NCI-H187 treated with DMSO at 0.1 percent for 48 hours (cell line): ENCODE measurements around the gene MARK4.
"Not testable (repeated sequence)": the region's sequence is repeated elsewhere in the genome, so short reads cannot be mapped to it uniquely, and the experiment has no call there.

ENCODE experiments used
- DNase-seq: peaks from one replicate; lab custom pipeline; 2025; lab: John Stamatoyannopoulos, UW

Gene MARK4

DNA sequence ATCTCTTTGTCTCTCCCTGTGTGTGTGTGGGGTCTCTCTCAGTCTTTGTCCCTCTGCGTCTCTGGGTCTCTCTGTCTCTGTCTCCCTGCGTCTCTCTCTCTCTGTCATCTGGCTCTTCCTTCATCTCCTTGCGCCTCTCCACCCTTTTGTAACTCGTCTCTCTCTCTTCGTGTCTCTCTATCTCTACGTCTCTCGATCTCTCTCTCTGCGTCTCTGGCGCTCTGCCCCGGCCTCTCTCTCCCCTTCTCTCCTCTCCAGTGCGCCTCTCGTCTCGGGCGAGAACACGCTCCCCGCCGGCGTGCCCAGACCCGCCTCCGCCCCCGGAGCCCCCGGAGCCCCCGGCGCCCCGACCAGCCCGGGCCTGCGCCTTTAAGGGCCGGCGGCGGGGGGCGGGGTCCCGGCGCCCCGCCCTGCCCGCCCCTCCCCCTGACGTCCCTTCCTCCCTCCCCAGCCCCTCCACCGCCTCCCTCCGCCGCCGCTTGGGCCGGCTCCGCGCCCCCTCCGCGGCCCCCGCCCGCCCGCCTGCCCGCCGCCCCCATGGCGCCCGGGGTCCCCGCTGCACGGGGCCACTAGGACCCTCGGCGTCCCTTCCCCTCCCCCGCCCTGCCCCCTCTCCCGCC is at the start of gene MARK4:
Gene MARK4, plus strand, starts transcription at position 440 of the 620 bp plus-strand sequence. CDS start 318 bp downstream, outside the sequence.
- DNase-seq: peak; percentile 27

DNA sequence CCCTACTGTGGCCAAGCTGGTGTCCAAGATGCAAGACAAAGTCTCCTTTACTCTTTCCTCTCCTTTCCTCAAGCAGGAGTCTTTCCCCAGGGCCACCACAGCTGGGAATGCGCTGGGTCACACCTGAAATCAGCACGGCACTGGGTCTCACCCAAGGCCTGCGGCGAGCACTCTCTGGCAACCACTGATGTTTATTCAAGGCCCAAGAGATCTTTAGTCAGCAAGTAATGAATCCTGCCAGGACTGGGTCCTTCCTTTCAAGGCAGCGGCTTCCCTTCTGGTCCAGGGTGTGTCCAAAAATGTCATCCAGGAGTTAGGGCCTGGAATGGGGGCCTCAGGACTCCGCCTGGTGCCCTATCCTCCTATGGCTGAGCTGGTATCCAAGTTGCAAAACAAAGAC is 48.4 kb upstream of the MARK4 start:
- DNase-seq: no peak

DNA sequence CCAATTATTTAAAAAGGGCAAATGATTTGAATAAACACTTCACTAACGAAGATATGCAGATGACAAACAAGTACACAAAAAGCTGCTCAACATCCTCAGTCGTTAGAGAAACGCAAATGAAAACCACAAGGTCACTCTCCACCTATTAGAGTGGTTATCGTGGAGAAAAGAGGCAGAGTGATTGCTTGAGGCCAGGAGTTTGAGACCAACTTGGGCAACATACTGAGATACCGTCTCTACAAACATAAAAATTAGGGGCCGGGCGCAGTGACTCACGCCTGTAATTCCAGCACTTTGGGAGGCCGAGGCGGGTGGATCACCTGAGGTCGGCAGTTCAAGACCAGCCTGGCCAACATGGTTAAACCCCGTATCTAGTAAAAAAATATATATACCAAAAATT is 45.3 kb upstream of the MARK4 start:
- no peak for DNase-seq

DNA sequence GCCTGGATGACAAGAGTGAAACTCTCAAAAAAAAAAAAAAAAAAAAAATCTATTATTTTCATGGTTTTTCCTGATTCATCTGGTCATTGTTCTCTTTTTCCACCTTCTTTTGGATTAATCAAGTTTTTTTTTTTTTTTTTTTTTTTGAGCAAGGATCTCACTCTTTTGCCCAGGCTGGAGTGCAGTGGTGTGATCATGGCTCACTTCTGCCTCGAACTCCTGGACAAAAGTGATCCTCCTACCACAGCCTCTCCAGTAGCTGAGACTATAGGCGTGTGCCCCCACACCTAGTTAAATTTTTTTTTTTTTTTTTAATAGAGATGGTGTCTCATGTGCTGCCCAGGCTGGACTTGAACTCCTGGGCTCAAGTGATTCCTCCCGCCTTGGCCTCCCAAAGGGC is 44.7 kb upstream of the MARK4 start:
- DNase-seq: no peak

DNA sequence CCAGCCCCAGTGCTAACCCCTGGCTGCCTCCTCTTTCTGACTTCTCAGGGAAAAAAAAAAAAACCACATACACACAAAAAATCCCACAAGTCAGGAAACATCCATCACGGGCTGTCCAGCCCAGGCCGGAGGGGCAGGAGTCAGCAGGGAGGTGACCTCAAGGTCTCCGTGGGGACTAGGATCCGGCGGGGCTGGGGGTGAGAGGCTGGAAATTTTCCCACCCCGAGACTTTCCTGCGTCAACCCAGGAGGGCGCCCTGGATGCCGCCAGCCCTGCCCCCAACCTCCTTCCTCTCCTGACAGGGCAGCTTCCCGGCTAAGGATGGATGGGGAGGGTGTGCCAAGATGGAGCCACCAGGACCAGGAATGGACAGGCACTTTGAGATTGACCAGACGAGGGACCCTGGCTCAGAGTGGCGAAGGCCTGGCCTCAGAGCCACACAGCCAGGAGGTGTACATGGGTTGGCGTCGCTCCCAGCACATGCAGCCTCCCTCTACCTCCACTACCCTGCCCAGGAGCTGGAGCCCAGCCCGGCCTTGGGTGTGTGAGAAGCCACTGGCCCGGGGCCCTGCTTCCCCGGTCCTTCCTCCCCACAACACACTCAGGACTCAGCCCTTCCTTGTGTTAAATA is 39.2 kb upstream of the MARK4 start:
- no peak for DNase-seq

DNA sequence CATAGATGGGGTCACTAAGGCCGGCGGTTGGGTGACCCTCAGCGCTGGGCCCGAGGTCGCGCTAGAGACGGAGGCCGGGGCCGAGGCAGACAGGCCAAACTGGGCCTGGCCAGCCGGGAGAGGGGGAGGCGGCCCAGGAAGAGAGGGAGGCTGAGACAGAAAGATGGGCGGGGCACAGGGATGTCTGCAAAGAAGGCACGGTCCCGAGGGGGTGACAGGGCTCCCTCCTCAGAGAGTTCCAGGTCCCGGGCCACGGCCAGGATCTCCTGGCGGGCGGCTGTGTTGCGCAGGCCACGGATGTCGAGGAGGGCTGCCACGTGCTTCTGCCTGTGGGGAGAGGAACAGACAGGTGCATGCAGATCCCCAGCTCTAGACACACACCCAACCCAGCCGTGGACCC is 38.0 kb upstream of the MARK4 start:
- DNase-seq: no peak

DNA sequence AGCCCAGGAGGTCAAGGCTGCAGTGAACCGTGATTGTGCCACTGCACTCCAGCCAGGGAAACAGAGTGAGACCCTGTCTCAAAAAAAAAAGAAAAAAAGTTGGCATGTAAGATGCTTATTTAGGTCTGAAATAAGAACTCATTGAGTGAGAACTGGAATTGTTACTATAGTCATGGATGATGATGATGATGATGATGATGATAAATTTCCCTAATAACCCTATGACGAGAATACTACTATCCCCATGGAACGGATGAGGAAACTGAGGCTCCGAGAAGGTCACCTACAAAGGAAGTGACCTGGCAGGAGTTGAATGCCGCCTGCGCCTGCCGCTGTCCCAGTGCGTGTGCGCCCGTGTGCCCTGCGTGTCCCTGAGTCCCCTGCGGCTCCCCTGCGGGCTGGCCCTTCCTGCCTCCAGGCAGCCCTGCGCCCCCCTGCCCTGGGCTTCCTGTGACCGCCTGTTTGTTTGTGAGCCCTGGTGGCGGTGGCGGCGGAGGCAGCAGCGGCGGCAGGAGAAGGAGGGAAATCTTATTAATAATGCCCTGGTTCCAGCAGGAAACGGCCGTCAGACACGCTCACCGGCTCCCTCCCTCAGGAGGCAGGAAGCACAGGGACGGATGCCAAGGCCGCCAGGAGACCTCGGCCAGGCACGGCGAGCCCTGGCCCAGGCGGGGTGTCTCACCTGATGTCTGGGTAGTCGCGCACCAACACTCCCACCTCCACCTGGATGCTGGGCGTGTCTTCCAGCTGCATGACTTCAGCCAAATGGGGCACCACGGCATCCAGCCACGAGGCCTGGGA is 35.5 kb upstream of the MARK4 start:
- no peak for DNase-seq

DNA sequence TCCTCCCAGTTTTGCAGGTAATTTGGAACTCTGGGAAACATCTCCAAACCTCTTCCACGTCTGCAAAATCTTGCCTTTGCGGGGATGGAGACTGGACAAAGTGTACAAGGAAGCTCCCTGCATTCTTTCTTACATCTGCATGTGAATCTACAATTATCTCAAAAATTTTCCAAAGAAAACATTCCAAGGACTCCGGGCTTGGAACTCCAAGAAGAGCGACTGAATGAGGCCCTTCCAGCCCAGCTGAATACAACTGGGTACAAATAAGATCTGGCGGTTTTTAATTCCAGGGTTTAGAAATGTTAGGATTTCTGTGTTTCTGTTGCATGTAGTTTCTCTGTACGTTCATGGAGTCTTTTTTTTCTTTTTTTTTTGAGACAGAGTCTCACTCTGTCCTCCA is 34.4 kb upstream of the MARK4 start:
- DNase-seq: no peak

DNA sequence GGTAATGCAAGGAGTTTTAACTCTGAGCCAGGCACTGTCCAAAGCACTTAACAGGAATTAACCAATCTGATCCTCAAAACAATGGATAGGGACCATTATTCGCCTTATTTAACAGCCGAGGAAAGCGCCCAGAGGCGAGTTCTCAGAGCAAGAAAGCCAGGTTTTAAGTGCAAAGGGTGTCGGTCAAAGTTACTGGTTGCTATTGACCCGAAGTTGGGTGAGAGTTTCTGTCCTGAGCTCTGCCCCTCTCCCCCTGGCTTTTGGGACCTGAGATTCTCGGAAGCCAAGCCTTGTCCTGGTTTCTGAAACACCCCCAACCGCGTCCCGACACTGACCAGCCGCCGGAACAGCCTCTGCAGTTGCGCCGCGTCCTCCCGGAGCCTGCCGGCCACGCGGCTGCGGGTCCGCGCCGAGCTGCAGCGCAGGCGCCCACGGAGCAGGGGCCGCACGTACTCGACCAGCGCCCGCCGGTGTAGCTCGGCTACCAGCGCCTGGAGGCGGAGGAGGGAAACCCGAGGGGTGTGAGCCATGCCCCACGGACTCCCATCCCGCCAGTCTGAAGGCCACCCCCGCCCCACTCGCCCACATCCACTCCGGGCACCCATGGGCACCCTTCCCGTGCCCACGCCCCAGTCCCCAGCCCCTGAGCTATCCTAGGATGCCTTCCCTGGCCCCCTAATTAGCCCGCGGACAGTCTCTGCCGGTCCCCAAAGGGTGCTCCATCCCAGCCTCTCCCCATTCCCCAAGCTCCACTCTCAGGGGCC is 33.7 kb upstream of the MARK4 start:
- no peak for DNase-seq

DNA sequence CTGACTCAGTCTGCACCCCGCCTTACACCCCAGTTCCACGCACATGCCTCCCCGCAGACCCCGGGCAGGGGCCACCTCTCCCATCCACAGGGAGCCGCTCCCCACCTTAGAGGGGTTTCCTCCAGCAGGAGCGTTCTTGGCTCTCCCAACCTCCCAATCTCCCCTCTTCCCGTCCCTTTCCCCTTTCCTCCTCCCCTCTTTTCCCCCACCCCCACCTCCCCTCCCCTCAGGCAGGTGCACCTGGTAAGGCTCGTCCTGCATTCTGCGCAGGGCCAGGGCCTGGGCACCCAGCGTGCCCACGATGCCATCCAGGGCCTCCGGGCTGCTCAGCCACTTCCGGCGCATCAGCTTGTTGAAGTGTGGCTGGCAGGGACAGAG is 33.1 kb upstream of the MARK4 start:
- no peak for DNase-seq

DNA sequence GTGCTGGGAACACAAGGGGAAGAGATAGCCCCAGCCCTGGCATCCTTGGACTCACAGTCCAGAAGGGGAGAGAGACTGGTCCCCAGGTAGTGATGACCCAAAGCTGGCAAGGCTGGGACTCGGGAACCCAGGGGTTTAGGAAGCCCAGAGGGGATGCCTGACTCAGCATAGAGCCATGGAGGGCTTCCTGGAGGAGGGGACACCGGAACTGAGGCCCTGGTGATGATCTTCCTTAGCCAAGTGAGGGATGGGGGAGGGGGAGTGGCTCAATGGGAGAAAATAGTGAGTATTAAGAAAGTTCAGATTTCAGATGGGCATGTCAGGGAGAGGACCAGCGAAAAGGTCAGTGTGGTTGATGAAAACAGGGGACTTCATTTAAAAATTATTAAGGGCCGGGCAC is 32.6 kb upstream of the MARK4 start:
- DNase-seq: no peak

DNA sequence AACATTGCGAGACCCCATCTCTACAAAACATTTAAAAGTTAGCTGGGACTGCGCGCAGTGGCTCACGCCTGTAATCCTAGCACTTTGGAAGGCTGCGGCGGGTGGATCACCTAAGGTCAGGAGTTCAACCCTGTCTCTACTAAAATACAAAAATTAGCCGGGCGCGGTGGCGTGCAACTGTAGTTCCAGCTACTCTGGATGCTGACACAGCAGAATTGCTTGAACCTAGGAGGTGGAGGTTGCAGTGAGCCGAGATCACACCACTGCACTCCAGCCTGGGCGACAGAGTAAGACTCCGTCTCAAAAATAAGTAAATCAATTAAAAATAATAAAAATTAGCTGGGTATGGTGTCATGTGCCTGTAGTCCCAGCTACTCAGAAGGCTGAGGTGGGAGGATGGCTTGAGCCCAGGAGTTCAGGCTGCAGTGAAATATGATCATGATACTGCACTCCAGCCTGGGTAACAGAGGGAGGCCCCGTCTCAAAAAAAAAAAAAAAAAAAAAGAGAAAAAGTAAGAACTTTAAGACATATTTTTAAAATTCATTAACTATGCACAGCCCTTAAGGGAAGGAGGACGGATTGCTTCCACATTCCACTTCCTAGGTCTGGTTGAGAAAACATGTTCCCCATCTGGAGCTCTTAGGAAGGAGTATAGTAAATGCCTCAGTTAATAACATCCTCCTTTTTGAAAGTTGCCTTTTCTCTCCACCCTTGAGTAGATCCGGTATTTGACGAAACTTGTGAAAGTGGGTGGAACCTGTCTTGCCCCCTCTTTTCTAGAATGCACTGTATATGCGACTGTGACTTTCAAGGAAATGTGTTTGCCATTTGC is 31.9 kb upstream of the MARK4 start:
- DNase-seq: no peak

DNA sequence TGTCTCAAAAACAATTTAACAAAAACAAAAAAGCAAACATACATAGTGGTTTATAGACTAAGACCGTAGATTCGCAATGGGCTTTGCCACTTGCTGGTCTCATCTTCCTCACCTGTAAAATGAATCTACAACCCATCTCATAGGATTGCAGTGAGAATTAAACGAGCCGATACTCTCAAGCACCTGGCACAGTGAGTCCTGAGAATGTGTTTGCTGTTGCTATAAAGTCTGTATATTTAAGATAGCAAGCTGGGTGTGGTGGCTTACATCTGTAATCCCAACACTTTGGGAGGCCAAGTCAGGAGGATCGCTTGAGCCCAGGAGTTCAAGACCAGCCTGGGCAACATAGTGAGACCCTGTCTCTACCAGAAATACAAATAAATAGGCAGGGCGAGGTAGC is 28.3 kb upstream of the MARK4 start:
- DNase-seq: no peak

DNA sequence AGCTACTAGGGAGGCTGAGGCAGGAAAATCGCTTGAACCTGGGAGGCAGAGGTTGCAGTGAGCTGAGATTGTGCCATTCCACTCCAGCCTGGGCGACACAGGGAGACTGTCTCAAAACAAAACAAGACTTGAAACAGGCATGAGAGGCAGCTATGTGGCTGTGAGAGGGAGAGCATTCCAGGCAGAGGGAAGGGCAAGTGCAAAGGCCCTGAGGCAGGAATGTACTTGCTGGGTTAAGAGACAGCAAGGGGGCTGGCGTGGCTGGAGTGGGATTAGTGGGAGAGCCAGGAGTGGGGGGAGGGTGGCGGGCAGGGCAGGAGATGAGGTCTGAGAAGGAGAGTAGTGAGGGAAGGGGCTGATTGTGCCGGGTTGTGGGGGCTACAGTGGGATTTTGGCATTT is 27.2 kb upstream of the MARK4 start:
- DNase-seq: no peak

DNA sequence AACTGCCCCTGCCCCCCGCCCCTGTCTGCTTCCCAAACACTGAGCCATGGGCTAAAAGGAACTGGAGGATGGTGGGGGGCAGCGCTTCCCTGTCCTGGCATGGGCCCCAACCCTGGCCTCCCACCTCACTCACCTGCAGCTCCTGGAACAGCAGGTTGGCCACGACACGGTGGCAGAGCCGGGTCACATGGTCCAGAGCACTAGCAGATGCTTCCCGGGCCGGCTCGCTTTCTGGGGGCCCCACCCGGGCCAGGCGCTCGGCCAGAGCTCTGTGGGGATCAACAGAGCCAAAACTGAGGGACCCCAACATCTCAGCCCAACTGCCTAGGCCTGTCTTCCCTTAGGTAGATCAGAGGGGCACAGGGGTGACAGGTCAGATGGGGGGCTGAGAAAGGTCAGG is 26.4 kb upstream of the MARK4 start:
- no peak for DNase-seq

DNA sequence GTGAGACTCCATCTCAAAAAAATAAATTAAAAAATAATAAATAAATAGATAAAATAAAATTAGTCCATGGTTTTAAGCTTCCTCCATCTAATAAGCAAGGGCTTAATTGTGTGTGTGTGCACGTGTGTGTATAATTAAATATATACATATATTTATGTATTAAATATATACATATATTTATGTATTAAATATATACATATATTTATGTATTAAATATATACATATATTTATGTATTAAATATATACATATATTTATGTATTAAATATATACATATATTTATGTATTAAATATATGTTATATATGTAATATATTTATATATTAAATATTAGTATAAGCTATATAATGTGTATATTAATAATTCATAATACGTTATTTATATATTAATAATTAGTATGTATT is 22.0 kb upstream of the MARK4 start:
- DNase-seq: not testable (repeated sequence)

DNA sequence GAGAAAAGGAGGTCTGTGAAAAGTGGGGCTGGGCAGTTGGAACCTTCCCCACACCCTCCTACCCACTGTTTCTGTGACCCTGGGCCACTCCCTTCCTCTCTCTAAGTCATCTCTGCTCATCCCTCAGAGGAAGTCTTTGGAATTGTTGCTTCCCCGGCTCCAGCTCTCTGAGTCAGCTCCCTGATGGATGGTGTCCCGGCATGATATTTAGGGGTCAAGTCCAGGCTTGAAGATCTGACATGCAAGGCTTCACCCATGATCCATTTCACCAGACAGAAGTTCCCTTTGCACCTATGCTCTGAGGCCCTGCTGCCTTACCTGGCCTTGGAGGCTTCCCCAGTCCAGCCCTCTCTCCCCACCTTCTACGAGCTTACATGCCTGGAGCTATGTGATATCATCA is 19.2 kb upstream of the MARK4 start:
- no peak for DNase-seq

DNA sequence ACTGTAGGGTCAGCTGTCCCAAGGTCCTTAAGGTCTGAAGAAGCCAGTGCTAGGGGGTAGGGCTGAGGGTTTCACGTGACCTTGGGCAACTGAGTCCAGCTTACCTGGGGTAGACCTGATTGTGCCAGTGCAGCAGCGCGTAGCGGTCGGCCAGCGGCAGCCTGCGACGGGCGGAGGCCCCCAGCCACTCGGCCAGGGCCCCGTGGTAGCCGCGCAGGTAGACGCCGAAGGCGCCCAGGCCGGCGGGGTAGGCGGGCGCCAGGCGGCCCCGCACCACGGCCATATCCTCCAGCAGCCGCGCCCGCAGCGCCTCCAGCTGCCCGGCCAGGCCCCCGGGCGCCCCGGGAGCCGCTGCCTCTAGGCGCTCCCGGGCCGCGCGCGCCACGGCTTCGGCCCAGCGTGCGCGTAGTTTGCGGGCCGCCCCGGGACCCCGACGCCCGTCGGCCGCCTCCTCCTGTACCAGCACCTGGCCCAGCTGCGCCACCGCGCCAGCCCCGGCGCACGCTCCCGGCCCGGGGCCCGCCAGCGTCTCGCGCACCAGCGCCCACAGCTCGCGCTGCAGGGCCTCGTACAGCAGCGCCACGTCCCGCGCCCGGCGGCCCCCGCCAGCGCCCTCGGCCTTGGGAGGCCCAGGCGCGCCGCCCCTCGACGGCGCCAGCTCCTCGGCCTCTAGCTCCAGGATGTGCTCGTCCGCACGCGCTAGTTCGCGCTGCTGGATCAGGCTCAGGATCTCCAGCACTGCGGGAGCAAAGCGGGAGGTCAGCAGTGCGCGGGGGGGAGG is 16.8 kb upstream of the MARK4 start:
- no peak for DNase-seq

DNA sequence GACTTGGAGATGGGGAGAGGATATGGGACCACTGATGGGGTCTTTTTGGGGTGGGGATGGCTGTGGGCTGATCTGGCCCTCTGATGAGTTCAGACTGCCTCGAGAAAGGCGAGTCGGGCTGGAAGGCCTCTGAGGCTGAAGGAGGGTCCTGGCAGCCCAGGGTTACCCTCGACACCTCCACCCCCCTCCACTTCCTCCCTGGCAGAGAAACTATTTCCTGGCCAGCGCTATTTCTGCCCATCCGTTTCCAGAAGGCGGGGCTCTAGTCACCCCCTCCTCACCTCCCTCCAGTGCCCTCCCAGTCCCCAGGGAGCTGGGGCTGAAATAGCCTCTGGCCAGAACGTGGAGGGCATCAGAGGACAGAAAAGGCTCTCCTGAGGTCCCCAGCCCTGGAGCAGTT is 15.6 kb upstream of the MARK4 start:
- DNase-seq: no peak

DNA sequence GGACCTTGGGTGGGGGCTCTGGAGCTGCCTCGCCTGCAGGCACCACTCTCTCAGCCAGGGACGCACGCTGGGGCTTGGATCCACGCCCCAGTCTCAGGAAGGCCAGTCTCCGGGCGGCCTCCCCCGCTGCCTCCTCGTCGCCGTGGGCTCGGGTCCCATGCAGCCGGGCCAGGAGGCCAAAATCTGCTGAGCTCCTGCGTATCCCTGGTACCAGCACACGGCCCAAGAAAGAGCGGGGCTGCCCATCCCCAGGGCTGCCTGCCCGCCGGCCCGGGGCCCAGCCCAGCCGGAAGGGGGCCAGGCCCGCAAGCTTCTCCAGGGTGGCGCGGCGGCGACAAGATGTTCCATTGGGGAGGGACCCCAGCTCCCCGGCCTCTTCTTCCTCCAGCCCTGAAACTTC is 12.5 kb upstream of the MARK4 start:
- no peak for DNase-seq

DNA sequence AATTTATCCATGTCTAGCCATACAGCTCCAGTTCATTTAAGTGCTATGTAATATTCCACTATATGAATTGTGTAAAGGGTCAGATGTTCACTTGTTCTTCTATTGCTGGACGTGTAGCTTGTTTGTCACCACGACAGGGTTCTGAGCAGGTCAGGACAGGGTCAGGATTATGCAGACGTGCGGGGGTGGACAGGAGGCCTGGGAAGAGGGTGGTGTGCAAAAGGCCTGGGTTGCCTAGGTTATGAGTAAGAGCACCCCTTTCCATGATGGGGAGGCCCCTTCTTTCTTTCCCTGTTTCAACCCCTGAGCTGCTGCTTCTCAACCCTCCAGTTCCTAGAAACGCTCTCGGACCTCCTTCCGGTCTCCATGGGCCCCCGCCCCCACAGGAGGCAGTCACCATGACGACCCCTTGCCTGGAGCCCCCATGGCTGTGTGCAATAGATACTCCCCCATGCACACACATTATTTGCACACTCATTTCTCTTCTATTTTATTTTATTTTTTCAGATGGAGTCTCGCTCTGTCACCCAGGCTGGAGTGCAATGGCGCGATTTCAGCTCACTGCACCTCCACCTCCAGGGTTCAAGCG is 7.8 kb upstream of the MARK4 start:
- DNase-seq: no peak
